ENCODE measurements around the gene NCKAP5.

GRCh38 chr2:132789066-132789465, 779.2 kb downstream of the NCKAP5 start:
- TF ChIP-seq CTCF (IDR thresholded peaks at IDR 0.05) (no peak), EZH2 (IDR thresholded peaks at IDR 0.05; ENCODE audit: borderline replicate concordance, insufficient read depth, low read depth, low read length, poor library complexity, severe bottlenecking) (no peak)
